SK-N-SH (cell line): ENCODE measurements around the gene NPAS3. TPM values are rescaled to one million over a fixed set of nuclear protein-coding genes. Genes with fewer than 3 reads are reported as not detected.

Experiments used
- CTCF ChIA-PET: fragments of 300-600, 350-600 bp; formaldehyde crosslinking; extraction: SDS; loops from one replicate; lab custom pipeline; 2021; lab: Yijun Ruan, JAX
- POLR2A ChIA-PET: fragments of 350-600 bp; sonication (Branson Sonifier 250); formaldehyde crosslinking; extraction: SDS; loops from one replicate; lab custom pipeline; 2020; ENCODE audit warnings: antibody characterized with exemption, inconsistent platforms; lab: Yijun Ruan, JAX
- DNase-seq: peaks from one replicate; pipeline ENCODE4 v3.0.0; 2012
- H2AFZ ChIP-seq: fragments of 200-600 bp; sonication (generic); 2 replicates; pipeline ENCODE4 v1.8.1; 2016; ENCODE audit warnings: antibody characterized with exemption, mild to moderate bottlenecking, low read depth
- H3F3A ChIP-seq: fragments of 200-600 bp; sonication (generic); replicated peaks from 2 replicates; pipeline ENCODE3; 2016; ENCODE audit warnings: antibody characterized with exemption, mild to moderate bottlenecking; ENCODE audit not compliant: insufficient read depth
- H3K27ac ChIP-seq, 2 experiments: fragments of 200-500 bp in 1 of 2; fragments of 200-600 bp in 1 of 2; sonication (Bioruptor generic) in 1 of 2; sonication (generic), shearing (Covaris generic) in 1 of 2; 2 replicates each; pipeline versions ENCODE4 v1.5.1 to v1.6.1; 2014 to 2016; ENCODE audit warnings: low read depth in 2 of 2, inconsistent platforms in 1 of 2, low read length in 1 of 2, mild to moderate bottlenecking in 1 of 2, mixed read lengths in 1 of 2
- H3K27me3 ChIP-seq: fragments of 200-600 bp; sonication (generic), shearing (Covaris generic); 2 replicates; pipeline ENCODE4 v1.6.1; 2016; ENCODE audit warnings: mixed run types; ENCODE audit not compliant: insufficient read depth
- H3K36me3 ChIP-seq, 2 experiments: fragments of 200-500 bp in 1 of 2; fragments of 200-600 bp in 1 of 2; sonication (Bioruptor generic) in 1 of 2; sonication (generic) in 1 of 2; replicated peaks in 1 of 2; 2 replicates each; pipeline versions ENCODE3 to v1.5.1; 2014 to 2016; ENCODE audit warnings: low read length in 1 of 2, mild to moderate bottlenecking in 1 of 2; ENCODE audit not compliant: insufficient read depth in 2 of 2, control insufficient read depth in 1 of 2
- H3K4me1 ChIP-seq, 2 experiments: fragments of 200-500 bp in 1 of 2; fragments of 200-600 bp in 1 of 2; sonication (Bioruptor generic) in 1 of 2; sonication (generic), shearing (Covaris generic) in 1 of 2; 2 replicates each; pipeline versions ENCODE4 v1.5.1 to v1.6.1; 2014 to 2016; ENCODE audit warnings: low read depth in 1 of 2, low read length in 1 of 2, mixed run types in 1 of 2; ENCODE audit not compliant: insufficient read depth in 2 of 2, control insufficient read depth in 1 of 2
- H3K4me2 ChIP-seq: fragments of 200-600 bp; sonication (generic), shearing (Covaris generic); 2 replicates; pipeline ENCODE4 v1.6.1; 2017; ENCODE audit warnings: mixed run types
- H3K4me3 ChIP-seq, 2 experiments: fragments of 200-500 bp in 1 of 2; fragments of 200-600 bp in 1 of 2; sonication (Bioruptor generic) in 1 of 2; sonication (generic), shearing (Covaris generic) in 1 of 2; 2 replicates each; pipeline versions ENCODE4 v1.5.1 to v1.8.1; 2014 to 2016; ENCODE audit warnings: low read depth in 2 of 2, inconsistent platforms in 1 of 2, low read length in 1 of 2, mild to moderate bottlenecking in 1 of 2, mixed read lengths in 1 of 2, moderate library complexity in 1 of 2
- H3K79me2 ChIP-seq: fragments of 200-600 bp; sonication (generic); 2 replicates; pipeline ENCODE4 v1.8.1; 2017; ENCODE audit warnings: mild to moderate bottlenecking; ENCODE audit not compliant: insufficient read depth
- H3K9ac ChIP-seq: fragments of 200-600 bp; sonication (generic); 2 replicates; pipeline ENCODE4 v1.6.1; 2017; ENCODE audit warnings: mixed run types
- H3K9me2 ChIP-seq: fragments of 200-600 bp; sonication (generic); 2 replicates; pipeline ENCODE4 v1.6.1; 2017; ENCODE audit warnings: mixed run types
- H3K9me3 ChIP-seq: fragments of 200-600 bp; sonication (generic); 2 replicates; pipeline ENCODE4 v1.6.1; 2017; ENCODE audit warnings: mixed run types, mild to moderate bottlenecking, moderate library complexity
- H4K20me1 ChIP-seq: fragments of 200-600 bp; sonication (generic); 2 replicates; pipeline ENCODE4 v1.6.1; 2017; ENCODE audit warnings: mild to moderate bottlenecking, mixed run types; ENCODE audit not compliant: insufficient read depth
- CHD2 ChIP-seq: fragments of 150-350 bp; IDR thresholded peaks from 2 replicates; pipeline ENCODE4 v1.6.1; 2018; ENCODE audit warnings: low read length; ENCODE audit not compliant: partially characterized antibody
- CTCF ChIP-seq: fragments of 200-600 bp; sonication (generic); IDR thresholded peaks from 2 replicates; pipeline ENCODE4 v1.6.1; 2017; ENCODE audit warnings: antibody characterized with exemption, mild to moderate bottlenecking, moderate library complexity
- EP300 ChIP-seq, 2 experiments: IDR thresholded peaks; 2 replicates each; pipeline versions ENCODE4 v1.4.0 to v1.6.1; 2012; ENCODE audit warnings: borderline replicate concordance in 1 of 2, low read depth in 1 of 2, low read length in 1 of 2
- EZH2phosphoT487 ChIP-seq: fragments of 200-600 bp; sonication (generic); IDR thresholded peaks from 2 replicates; pipeline ENCODE4 v1.6.1; 2017; ENCODE audit warnings: low read depth, mixed run types, mild to moderate bottlenecking, antibody characterized with exemption, moderate library complexity, borderline replicate concordance
- FOSL2 ChIP-seq: IDR thresholded peaks from 2 replicates; pipeline ENCODE4 v1.4.0; 2012; ENCODE audit warnings: low read depth, mild to moderate bottlenecking, moderate library complexity, borderline replicate concordance
- GABPA ChIP-seq: IDR thresholded peaks from 2 replicates; pipeline ENCODE4 v1.4.0; 2012; ENCODE audit warnings: low read depth, mild to moderate bottlenecking
- GATA2 ChIP-seq: sonication (generic); formaldehyde crosslinking; IDR thresholded peaks from 2 replicates; pipeline ENCODE4 v1.5.0; 2020; ENCODE audit warnings: mild to moderate bottlenecking, missing genetic modification reagents
- JUND ChIP-seq: IDR thresholded peaks from 2 replicates; pipeline ENCODE4 v1.4.0; 2012
- NFIC ChIP-seq: IDR thresholded peaks from 2 replicates; pipeline ENCODE4 v1.4.0; 2012; ENCODE audit warnings: borderline replicate concordance
- NRF1 ChIP-seq: IDR thresholded peaks from 2 replicates; pipeline ENCODE4 v1.6.1; 2012; ENCODE audit warnings: low read depth, mild to moderate bottlenecking, low read length
- POLR2AphosphoS5 ChIP-seq: IDR thresholded peaks from 2 replicates; pipeline ENCODE4 v1.6.1; 2012; ENCODE audit warnings: low read depth, low read length
- RAD21 ChIP-seq: IDR thresholded peaks from 2 replicates; pipeline ENCODE4 v1.6.1; 2012; ENCODE audit warnings: mild to moderate bottlenecking, low read length
- RCOR1 ChIP-seq: fragments of 150-350 bp; IDR thresholded peaks from 2 replicates; pipeline ENCODE4 v1.6.1; 2017; ENCODE audit warnings: antibody characterized with exemption, low read length
- RFX5 ChIP-seq: IDR thresholded peaks from 2 replicates; pipeline ENCODE4 v1.6.1; 2012; ENCODE audit warnings: mild to moderate bottlenecking, improper control_type of control experiment, low read length
- RXRA ChIP-seq: IDR thresholded peaks from 2 replicates; pipeline ENCODE4 v1.4.0; 2012; ENCODE audit warnings: low read depth, mild to moderate bottlenecking, borderline replicate concordance
- SMC3 ChIP-seq: IDR thresholded peaks from 2 replicates; pipeline ENCODE4 v1.6.1; 2012; ENCODE audit warnings: low read depth, low read length, improper control_type of control experiment
- TAF1 ChIP-seq: IDR thresholded peaks from 2 replicates; pipeline ENCODE4 v1.6.1; 2012; ENCODE audit warnings: low read depth, mild to moderate bottlenecking, low read length, moderate library complexity, borderline replicate concordance
- TCF12 ChIP-seq: IDR thresholded peaks from 2 replicates; pipeline ENCODE4 v1.4.0; 2012
- TEAD4 ChIP-seq: IDR thresholded peaks from 2 replicates; pipeline ENCODE4 v1.4.0; 2012; ENCODE audit warnings: mild to moderate bottlenecking, borderline replicate concordance; ENCODE audit not compliant: insufficient read depth
- USF1 ChIP-seq: IDR thresholded peaks from 2 replicates; pipeline ENCODE4 v1.4.0; 2012; ENCODE audit warnings: low read depth, borderline replicate concordance
- USF2 ChIP-seq: fragments of 150-350 bp; IDR thresholded peaks from 2 replicates; pipeline ENCODE4 v1.6.1; 2017; ENCODE audit warnings: antibody characterized with exemption, low read length, low read depth, borderline replicate concordance
- YY1 ChIP-seq: IDR thresholded peaks from 2 replicates; pipeline ENCODE4 v1.4.0; 2012; ENCODE audit warnings: low read depth, mild to moderate bottlenecking
- WGBS: methylation state at CpG from one replicate; pipeline ENCODE4 v1.1.6; 2017; ENCODE audit warnings: low lambda C conversion rate; 5-methylcytosine and 5-hydroxymethylcytosine counted together
- polyA plus RNA-seq, 3 experiments: library from polyadenylated mRNA; depleted of rRNA; stranded (reverse); fragments of >200 nt; gene quantifications; 2 replicates each; pipeline ENCODE4 v1.2.3, GENCODE V29; 2012

NPAS3 gene
- polyA plus RNA-seq, 1 of the 3 experiments (the other 2 are of a cell fraction) = 4.3 TPM

GRCh38 chr14:32980902-32981501 is 42.3 kb downstream of the NPAS3 start:
- ChIA-PET CTCF (no interaction called here), POLR2A (no interaction called here)
- Histone ChIP-seq H3K9me3 (no peaks in the 10 kb centered on the region), H3K4me1 (peaks cover 0 to 3% of the 10 kb centered on the region in 2 experiments; a peak in 1 of 4 replicates), H3F3A (no peaks in the 10 kb centered on the region), H3K36me3 (no peaks in the 10 kb centered on the region), H3K27ac (no peak overlapping the region), H3K9me2 (no peaks in the 10 kb centered on the region), H3K79me2 (no peaks in the 10 kb centered on the region), H3K27me3 (no peaks in the 10 kb centered on the region), H2AFZ (no peak overlapping the region), H3K4me3 (no peak overlapping the region), H4K20me1 (no peaks in the 10 kb centered on the region), H3K9ac (no peak overlapping the region), H3K4me2 (no peak overlapping the region)
- TF ChIP-seq RCOR1 (no peak), FOSL2 (no peak), GABPA (no peak), USF1 (no peak), TEAD4 (no peak), RFX5 (no peak), TAF1 (no peak), NFIC (no peak), SMC3 (no peak), GATA2 (CRISPR knock-in tag) (no peak), RAD21 (no peak), JUND (no peak)
- 85% methylated on average over 3 of the region's 3 CpGs for WGBS
- no peak for DNase-seq

- TF ChIP-seq RXRA (no peak), GATA2 (CRISPR knock-in tag) (no peak), EP300 (IDR thresholded peaks at IDR 0.05; ENCODE audit: borderline replicate concordance in 1 of 2, low read depth in 1 of 2, low read length in 1 of 2) (no peak), CTCF (no peak), YY1 (no peak), TCF12 (no peak), NRF1 (no peak), FOSL2 (no peak), TEAD4 (no peak), JUND (no peak), RFX5 (no peak), TAF1 (no peak), POLR2AphosphoS5 (no peak), CHD2 (no peak), EZH2phosphoT487 (no peak), USF2 (no peak)
- DNase-seq = no peak
- Histone ChIP-seq H4K20me1 (no peaks in the 10 kb centered on the region), H3K27me3 (no peaks in the 10 kb centered on the region), H3K27ac (no peak overlapping the region), H3K36me3 (no peaks in the 10 kb centered on the region), H3K4me3 (no peak overlapping the region), H3K9me2 (no peaks in the 10 kb centered on the region; the same call in 1 of the 2 replicates), H3K9ac (no peak overlapping the region), H3K9me3 (no peaks in the 10 kb centered on the region), H3K79me2 (no peaks in the 10 kb centered on the region), H3F3A (no peaks in the 10 kb centered on the region), H3K4me1 (peaks cover 0 to 12% of the 10 kb centered on the region in 2 experiments; a peak in 1 of 4 replicates), H2AFZ (no peak overlapping the region), H3K4me2 (no peak overlapping the region)
- POLR2A ChIA-PET = no interaction called here
- CTCF ChIA-PET = no interaction called here
- 84% methylated on average over 2 of the region's 2 CpGs for WGBS
Measured at GRCh38 chr14:32984241-32984930, 45.7 kb downstream of the NPAS3 start.
